Measurements from ENCODE around the gene GPC6.

GRCh38 chr13:93375491-93375890, 148.9 kb downstream of the GPC6 start:
- no peak for TF ChIP-seq EZH2 (IDR thresholded peaks at IDR 0.05; ENCODE audit: insufficient read depth, poor library complexity, severe bottlenecking)
- no peak for TF ChIP-seq EZH2phosphoT487 (IDR thresholded peaks at IDR 0.05; ENCODE audit: insufficient read depth, low read depth)

Data from GM23248 (cell line).